Stimulated activated naive CD8-positive, alpha-beta T cell treated with anti-CD3 and anti-CD28 coated beads, Interleukin-15, amount 100 ng/mL, for 72 hours (primary cell): ENCODE results near the gene RGS2.
A peak's percentile ranks its signal among the peaks of the same experiment; 100 is the strongest.

Experiments used
- ATAC-seq: fragments of 150-1000 bp; cut with Tn5 transposase; 2 replicates; pipeline ENCODE4 v1.10.0; 2021; ENCODE audit warnings: mild to moderate bottlenecking, moderate library complexity
- DNase-seq, 2 donors: peaks; one replicate each; pipeline ENCODE4 v3.0.0; 2021 to 2022
- H3K27ac Mint-ChIP-seq, 2 donors: one replicate each; pipeline ENCODE4 v1.8.0; 2022; ENCODE audit warnings: mild to moderate bottlenecking in 2 of 2, mixed read lengths in 2 of 2, moderate library complexity in 2 of 2
- H3K27me3 Mint-ChIP-seq: one replicate; pipeline ENCODE4 v1.8.0; 2022; ENCODE audit warnings: mixed read lengths
- H3K4me1 Mint-ChIP-seq: one replicate; pipeline ENCODE4 v1.8.0; 2022; ENCODE audit warnings: mild to moderate bottlenecking, mixed read lengths
- H3K4me3 Mint-ChIP-seq, 2 donors: one replicate each; pipeline ENCODE4 v1.8.0; 2022; ENCODE audit warnings: mild to moderate bottlenecking in 2 of 2, mixed read lengths in 2 of 2, moderate library complexity in 1 of 2
- H3K9me3 Mint-ChIP-seq, 2 donors: one replicate each; pipeline ENCODE4 v1.8.0; 2022; ENCODE audit warnings: mixed read lengths in 2 of 2

Gene RGS2

DNA sequence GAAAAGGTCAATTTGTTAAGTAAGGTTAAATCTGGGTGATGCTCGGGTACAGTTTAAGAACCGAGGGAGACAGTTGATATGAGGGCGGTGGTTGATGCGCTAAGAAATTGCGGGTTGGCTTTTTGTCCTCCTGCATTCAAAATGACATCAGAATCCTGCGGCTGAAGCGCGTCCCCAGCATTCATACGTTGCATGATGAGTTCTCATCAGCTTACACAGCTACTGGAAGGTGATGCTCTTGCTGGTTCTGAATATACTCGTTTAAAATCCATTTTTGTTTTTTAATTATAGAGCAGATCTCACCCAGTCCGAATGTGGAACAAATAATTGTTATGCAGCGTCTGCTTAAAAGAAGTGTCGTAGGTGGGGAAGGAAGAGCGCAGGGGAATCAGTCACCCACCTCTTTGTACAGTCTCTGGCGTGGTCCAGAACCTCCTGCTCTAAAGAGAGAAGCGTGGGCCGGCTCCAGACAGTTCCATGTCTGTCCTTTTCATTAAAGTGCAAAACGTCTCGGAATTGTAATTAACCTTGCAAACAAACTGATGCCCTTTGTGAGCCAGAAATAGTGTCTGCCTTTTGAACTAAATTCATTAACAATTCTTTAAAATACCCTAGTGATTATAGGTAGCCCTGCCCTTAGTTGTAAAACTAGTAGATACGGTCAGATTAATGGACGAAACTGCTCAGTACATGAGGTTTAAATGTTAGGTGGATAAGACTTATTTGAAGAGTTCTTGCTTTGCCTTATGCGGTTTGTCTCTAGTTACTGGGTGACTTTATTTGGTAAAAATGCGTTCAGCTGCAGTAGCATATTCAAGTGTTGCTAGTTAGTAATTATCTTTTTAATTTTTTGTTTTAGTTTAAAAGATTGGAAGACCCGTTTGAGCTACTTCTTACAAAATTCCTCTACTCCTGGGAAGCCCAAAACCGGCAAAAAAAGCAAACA, 741 bp downstream of the RGS2 start:
- Mint-ChIP-seq H3K27ac (peak overlapping the region; percentile 92 to 98), H3K4me3 (peak overlapping the region; percentile 93 to 96), H3K9me3 (no peaks in the 10 kb centered on the region), H3K27me3 (no peaks in the 10 kb centered on the region), H3K4me1 (peaks cover 37% of the 10 kb centered on the region)
- DNase-seq = peak in 1 of 2 donors; percentile 66
- peak; percentile 70 for ATAC-seq

DNA sequence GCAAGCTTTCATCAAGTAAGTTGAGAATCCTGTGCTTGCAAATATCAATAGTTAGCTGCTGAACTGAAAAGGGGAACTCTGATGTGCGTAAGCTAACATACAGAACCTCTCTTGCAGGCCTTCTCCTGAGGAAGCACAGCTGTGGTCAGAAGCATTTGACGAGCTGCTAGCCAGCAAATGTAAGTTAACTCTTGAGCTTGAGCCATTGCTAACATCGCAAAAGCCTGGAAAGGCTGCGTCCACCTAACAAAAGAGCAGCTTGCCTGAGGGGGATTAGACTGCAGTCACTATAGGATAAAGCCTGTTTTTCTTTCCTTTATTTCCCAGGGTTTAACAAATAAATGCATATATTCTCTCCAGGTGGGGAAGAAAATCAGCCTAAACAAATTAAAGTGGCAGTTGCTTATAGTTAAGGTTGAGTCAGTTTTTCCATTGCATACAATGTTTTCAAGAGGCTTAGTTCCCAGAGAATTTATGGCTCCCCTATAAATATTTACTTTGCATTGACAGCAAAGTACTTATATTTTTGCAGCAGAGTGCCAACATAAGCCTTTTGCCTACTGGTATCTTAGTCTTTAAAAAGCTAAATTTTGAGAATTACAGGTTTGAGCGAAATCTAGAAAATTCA, 1.5 kb downstream of the RGS2 start:
- Mint-ChIP-seq H3K4me1 (peaks cover 37% of the 10 kb centered on the region), H3K27me3 (no peaks in the 10 kb centered on the region), H3K4me3 (peak overlapping the region; percentile 61 to 74), H3K27ac (no peak overlapping the region), H3K9me3 (no peaks in the 10 kb centered on the region)
- no peak for DNase-seq
- no peak for ATAC-seq

DNA sequence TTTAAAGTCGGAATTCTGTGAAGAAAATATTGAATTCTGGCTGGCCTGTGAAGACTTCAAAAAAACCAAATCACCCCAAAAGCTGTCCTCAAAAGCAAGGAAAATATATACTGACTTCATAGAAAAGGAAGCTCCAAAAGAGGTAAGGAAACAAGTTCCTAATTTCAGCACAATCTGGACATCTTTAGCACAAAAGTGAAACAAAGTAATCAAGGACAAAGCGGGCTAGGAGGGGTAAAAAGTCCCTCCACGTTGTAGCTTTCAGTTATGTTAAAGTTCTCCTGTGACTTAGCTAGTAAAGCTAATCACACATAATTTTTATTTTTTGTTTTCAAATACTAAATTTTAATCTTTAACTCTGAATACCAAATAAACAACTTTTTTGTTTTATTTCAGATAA, 2.2 kb downstream of the RGS2 start:
- DNase-seq (no peak), ATAC-seq (no peak)
- no peak overlapping the region for H3K4me3 Mint-ChIP-seq
- no peaks in the 10 kb centered on the region for H3K9me3 Mint-ChIP-seq
- no peaks in the 10 kb centered on the region for H3K27me3 Mint-ChIP-seq
- no peak overlapping the region for H3K27ac Mint-ChIP-seq
- peaks cover 37% of the 10 kb centered on the region for H3K4me1 Mint-ChIP-seq

DNA sequence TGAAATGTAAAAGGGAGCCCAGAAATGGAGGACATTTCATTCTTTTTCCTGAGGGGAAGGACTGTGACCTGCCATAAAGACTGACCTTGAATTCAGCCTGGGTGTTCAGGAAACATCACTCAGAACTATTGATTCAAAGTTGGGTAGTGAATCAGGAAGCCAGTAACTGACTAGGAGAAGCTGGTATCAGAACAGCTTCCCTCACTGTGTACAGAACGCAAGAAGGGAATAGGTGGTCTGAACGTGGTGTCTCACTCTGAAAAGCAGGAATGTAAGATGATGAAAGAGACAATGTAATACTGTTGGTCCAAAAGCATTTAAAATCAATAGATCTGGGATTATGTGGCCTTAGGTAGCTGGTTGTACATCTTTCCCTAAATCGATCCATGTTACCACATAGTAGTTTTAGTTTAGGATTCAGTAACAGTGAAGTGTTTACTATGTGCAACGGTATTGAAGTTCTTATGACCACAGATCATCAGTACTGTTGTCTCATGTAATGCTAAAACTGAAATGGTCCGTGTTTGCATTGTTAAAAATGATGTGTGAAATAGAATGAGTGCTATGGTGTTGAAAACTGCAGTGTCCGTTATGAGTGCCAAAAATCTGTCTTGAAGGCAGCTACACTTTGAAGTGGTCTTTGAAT, 2.9 kb downstream of the RGS2 start:
- H3K27ac Mint-ChIP-seq = no peak overlapping the region

DNA sequence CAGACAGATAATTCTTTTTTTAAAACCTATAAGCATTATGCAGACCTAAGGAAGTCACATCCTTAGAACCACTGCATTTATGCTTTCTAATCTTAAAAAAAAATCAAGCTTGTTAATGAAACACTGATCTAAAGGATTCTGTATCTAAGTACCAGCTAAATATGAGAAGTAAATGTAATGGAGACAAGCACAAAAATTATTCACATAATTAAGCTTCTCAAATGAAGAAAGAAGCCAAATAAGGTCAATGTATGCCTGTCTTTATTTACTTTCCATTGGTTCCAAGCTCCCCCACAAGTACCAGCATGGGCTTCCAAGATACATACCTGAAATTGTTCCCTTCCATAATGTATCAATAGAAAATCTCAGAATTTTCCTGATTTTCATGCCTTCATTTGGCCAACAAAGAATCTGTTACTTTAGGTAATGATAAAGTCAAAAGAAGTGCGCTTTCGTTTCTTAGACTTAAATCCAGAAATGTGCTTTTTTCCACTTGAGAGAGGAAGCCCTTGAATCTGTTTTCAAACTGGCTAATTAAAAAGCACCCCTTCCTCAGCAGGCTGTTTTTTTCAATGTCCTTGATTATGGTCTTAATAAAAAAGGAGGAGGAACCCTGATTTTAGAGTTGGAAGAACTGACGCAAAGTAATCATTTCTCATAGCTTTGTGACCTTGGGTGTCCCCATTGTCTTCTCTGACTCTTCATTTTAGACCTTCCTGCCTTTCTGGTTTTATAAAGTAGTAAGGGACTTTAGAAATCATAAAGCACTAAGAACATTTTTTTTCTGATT, 3.8 kb downstream of the RGS2 start:
- Mint-ChIP-seq H3K9me3 (no peaks in the 10 kb centered on the region), H3K4me3 (no peak overlapping the region), H3K4me1 (peaks cover 27% of the 10 kb centered on the region), H3K27ac (no peak overlapping the region), H3K27me3 (no peaks in the 10 kb centered on the region)
- no peak for DNase-seq
- ATAC-seq = no peak

More for the DNA sequence above, 2.9 kb downstream of the RGS2 start:
- Mint-ChIP-seq H3K4me3 (no peak overlapping the region), H3K27me3 (no peaks in the 10 kb centered on the region), H3K4me1 (peaks cover 36% of the 10 kb centered on the region), H3K9me3 (no peaks in the 10 kb centered on the region)
- ATAC-seq (no peak), DNase-seq (no peak)

DNA sequence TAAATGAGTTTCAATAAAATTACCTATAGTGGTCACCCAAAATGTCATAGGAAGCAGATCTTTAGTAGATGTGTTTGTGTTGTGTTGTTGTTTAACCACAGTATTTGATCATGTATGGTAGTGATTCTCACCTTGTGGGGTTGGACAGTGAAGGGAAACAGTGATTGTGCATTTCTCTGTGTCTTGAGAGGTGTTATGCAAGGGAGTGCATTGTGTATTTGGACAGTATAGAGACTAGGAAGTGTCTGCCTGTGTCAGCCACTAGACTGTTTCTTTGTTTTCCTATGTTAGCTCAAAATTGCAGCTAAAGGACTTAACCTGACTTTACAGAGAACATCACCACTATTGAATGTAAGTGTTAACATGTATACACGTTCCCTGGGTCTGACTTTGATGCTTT, 6.0 kb downstream of the RGS2 start:
- Mint-ChIP-seq H3K4me3 (no peak overlapping the region), H3K4me1 (peaks cover 6% of the 10 kb centered on the region), H3K9me3 (no peaks in the 10 kb centered on the region), H3K27me3 (no peaks in the 10 kb centered on the region), H3K27ac (no peak overlapping the region)
- ATAC-seq (no peak), DNase-seq (no peak)

DNA sequence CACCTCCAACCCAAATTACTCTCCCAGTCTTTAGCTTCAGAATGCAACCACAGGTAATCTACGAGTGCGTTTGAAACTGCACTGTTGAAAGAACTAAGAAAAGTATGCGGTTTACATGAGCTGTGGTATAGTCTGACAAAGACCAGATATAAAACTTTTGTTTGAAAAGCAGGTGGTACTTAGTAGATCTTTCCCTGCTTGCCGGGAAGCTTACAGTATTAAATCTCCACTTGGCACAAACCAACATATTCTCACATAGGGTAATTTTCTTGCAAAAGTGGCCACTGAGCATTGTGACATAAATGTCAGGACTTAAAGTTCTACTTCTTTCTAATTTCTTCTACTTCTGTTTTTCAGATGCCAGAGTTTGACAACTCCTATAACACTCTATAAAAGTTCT, 8.4 kb downstream of the RGS2 start:
- DNase-seq (no peak), ATAC-seq (no peak)
- Mint-ChIP-seq H3K27me3 (no peaks in the 10 kb centered on the region), H3K4me1 (no peaks in the 10 kb centered on the region), H3K9me3 (no peaks in the 10 kb centered on the region), H3K27ac (no peak overlapping the region), H3K4me3 (no peak overlapping the region)

DNA sequence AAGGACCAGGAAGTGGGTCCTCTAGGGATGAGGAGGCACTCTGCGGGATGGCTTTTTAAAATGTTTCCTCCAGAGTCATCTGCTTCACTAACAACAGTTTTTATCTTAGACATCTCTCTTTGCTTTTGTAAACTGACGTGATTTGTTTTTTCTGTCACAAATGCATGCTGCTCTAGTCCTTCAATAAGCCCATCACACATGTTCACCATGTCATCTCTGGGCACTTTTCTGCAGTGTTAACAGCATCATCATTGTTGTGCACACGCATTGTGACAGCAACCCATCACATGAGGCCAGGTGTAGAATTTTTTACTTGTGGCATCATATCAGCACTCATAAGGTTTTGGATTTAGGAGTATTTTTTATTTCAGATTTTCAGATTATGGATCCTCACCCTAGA, 12.5 kb downstream of the RGS2 start:
- no peak overlapping the region for H3K4me3 Mint-ChIP-seq
- H3K27me3 Mint-ChIP-seq = no peaks in the 10 kb centered on the region
- no peaks in the 10 kb centered on the region for H3K9me3 Mint-ChIP-seq
- no peak overlapping the region for H3K27ac Mint-ChIP-seq
- ATAC-seq (no peak), DNase-seq (no peak)
- no peaks in the 10 kb centered on the region for H3K4me1 Mint-ChIP-seq

DNA sequence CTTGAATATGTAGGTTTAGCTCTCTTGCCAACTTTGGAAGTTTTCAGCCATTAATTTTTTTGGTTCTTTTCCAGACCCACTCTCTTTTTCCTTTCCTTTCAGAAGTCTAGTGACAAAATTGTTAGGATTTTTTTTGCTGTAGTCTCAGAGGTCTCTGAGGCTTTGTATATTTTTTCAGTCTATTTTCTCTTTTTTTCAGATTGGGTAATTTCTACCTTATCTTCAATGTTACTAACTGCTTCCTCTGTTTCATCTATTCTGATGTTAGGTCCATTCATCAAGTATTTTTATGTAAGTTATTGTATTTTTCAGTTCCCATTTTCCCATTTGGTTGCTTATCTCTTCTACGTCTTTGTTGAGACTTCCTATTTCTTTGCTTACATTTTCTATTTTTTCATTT, 15.7 kb downstream of the RGS2 start:
- DNase-seq (no peak), ATAC-seq (no peak)
- H3K9me3 Mint-ChIP-seq = no peaks in the 10 kb centered on the region
- peaks cover 10% of the 10 kb centered on the region for H3K27me3 Mint-ChIP-seq
- no peak overlapping the region for H3K27ac Mint-ChIP-seq
- no peaks in the 10 kb centered on the region for H3K4me1 Mint-ChIP-seq
- H3K4me3 Mint-ChIP-seq = no peak overlapping the region

DNA sequence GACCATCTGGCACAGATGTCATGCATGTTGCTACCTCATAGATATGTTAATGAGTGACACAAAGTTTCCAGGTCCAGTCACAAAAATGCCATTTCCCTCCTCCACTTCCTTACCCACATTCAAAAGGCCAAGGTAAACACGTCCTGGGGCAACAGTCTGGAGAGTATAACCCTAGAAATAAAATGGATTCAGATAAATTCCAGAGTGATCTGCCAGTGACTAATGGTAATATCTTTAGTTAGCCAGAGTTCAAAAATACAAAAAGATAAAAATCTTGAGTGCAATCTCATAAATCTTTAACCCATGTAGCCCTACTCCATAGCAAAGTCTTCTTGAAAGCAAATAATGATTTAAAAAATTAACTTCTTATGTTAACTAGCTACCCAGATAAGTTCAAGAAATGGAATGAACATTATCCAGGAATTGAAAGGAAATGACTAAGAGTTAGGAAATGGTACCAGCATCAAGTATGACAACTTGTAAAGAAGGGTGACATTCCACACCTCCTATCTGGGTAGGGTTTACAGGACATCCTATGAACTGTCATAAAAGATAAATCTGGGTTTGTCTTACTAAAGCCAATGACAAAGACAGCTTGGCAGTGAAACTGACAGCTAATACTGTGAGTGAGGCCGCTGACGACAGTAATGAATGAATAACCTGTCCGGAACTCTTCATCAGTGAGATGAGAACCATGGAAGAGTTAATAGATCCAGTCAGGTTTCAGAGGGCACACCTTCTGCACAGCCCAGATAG, 18.1 kb downstream of the RGS2 start:
- no peak overlapping the region for H3K4me3 Mint-ChIP-seq
- no peak for ATAC-seq

DNA sequence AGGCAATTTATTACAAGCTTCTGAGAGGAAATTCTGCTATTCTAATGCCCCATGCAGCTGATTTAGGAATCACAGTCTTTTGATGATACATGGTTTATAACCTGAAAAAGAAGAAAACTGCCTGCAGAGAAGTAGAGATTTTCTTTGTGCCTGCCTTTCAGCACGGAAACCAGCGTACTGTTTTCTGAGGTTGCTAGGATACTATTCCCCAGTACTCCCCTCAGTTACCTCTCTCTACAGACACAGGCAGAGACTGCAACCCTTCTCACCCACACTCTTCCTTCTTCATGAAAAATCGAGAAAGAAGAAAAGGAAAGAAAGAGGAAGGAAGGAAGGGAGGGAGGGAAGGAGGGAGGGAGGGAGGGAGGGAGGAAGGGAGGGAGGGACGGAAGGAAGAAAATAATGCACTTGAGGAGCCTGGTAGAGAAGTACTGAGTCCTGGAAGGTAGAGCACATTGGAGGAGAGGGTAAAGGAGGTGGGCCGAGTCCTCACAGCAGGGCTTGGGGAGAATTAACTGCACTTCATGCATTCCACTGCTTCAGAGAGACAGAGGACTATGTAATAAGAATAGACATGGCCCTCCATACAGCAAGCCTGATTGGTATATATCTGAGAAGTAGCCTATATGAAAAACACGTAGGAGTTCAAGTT, 21.9 kb downstream of the RGS2 start:
- no peak overlapping the region for H3K4me3 Mint-ChIP-seq
- H3K4me1 Mint-ChIP-seq = no peaks in the 10 kb centered on the region
- peaks cover 15% of the 10 kb centered on the region for H3K27me3 Mint-ChIP-seq
- no peak for DNase-seq
- H3K9me3 Mint-ChIP-seq = no peaks in the 10 kb centered on the region
- ATAC-seq = no peak
- no peak overlapping the region for H3K27ac Mint-ChIP-seq

More for the DNA sequence above, 18.1 kb downstream of the RGS2 start:
- peak overlapping the region in 1 of 2 donors; percentile 44 for H3K27ac Mint-ChIP-seq
- DNase-seq = no peak
- H3K4me1 Mint-ChIP-seq = no peaks in the 10 kb centered on the region
- no peaks in the 10 kb centered on the region for H3K9me3 Mint-ChIP-seq
- H3K27me3 Mint-ChIP-seq = peaks cover 15% of the 10 kb centered on the region

DNA sequence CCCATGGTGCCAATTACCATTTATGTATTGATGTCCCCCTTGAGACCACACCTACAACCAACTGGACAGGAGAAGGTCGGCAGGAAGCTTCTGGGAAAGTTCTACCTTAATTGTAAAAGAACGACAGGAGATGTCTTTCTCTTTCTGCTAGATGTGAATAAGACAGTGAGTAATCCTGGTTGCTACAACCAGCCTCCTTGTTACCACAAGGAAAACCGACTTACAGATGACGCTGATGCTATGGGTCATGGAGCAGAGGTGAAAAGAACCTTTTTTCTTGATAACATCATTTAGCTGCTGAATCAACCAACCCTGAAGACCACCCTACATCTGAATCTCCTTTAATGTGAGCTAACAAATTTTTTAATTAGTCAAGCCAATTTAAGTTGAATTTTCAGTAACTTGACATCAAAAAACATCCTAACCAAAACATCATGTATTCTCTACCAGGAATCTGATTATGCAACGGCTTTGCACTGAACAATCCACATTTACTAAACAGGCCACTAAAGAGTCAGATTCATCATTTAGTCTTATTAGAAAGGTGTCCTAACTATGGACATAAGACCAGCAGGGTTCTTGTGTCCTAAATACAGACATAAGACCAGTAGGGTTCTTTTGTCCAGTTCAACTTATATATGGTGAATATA, 23.0 kb downstream of the RGS2 start:
- H3K4me1 Mint-ChIP-seq = no peaks in the 10 kb centered on the region
- H3K27me3 Mint-ChIP-seq = peaks cover 15% of the 10 kb centered on the region
- H3K9me3 Mint-ChIP-seq = no peaks in the 10 kb centered on the region
- no peak overlapping the region for H3K27ac Mint-ChIP-seq
- H3K4me3 Mint-ChIP-seq = no peak overlapping the region
- ATAC-seq (no peak), DNase-seq (no peak)

DNA sequence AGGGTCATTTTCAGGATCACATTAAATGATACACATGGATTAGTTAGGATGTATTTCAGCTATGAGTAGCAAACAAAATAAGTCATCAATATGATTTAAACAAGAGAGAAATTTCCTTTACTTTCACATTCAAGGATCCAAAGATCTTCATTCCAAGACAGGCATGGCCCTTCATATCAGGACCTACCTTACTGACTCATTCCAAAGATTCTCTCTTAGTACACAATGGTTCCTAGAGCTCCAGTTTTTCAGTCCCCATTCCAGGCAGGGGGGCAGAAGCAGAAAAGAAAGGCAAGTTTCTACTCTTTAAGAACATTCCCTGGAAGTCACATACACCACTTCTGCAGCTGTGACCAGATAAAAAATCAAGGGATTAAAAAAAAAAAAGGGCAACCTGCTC, 23.7 kb downstream of the RGS2 start:
- H3K27me3 Mint-ChIP-seq = peaks cover 15% of the 10 kb centered on the region
- DNase-seq (no peak), ATAC-seq (no peak)
- H3K4me3 Mint-ChIP-seq = no peak overlapping the region
- H3K9me3 Mint-ChIP-seq = no peaks in the 10 kb centered on the region
- no peaks in the 10 kb centered on the region for H3K4me1 Mint-ChIP-seq
- H3K27ac Mint-ChIP-seq = no peak overlapping the region

DNA sequence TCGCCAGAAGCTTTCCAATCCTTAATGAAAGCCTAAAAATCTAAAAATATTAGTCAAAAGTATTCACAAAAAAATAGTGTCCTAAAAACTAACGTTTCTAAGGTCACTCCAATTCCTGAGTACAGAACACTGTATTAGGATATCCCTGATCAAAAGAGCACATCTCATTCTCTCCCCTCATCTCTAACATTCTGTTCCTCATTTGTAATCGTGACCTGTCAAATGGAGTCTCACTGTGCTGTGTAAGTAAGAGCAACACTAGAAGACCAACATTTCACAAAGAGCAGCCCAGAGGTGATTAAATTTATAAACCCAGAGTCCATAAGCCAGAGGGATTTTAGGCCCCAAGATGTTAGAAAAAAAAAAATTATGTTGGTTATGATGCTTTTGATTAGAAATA, 26.3 kb downstream of the RGS2 start:
- Mint-ChIP-seq H3K4me1 (no peaks in the 10 kb centered on the region), H3K4me3 (no peak overlapping the region), H3K27ac (no peak overlapping the region), H3K9me3 (no peaks in the 10 kb centered on the region), H3K27me3 (no peaks in the 10 kb centered on the region)
- DNase-seq = no peak
- no peak for ATAC-seq
